Measurements from ENCODE around the gene EDA.
A peak's percentile ranks its signal among the peaks of the same experiment; 100 is the strongest.

Gene EDA

DNA sequence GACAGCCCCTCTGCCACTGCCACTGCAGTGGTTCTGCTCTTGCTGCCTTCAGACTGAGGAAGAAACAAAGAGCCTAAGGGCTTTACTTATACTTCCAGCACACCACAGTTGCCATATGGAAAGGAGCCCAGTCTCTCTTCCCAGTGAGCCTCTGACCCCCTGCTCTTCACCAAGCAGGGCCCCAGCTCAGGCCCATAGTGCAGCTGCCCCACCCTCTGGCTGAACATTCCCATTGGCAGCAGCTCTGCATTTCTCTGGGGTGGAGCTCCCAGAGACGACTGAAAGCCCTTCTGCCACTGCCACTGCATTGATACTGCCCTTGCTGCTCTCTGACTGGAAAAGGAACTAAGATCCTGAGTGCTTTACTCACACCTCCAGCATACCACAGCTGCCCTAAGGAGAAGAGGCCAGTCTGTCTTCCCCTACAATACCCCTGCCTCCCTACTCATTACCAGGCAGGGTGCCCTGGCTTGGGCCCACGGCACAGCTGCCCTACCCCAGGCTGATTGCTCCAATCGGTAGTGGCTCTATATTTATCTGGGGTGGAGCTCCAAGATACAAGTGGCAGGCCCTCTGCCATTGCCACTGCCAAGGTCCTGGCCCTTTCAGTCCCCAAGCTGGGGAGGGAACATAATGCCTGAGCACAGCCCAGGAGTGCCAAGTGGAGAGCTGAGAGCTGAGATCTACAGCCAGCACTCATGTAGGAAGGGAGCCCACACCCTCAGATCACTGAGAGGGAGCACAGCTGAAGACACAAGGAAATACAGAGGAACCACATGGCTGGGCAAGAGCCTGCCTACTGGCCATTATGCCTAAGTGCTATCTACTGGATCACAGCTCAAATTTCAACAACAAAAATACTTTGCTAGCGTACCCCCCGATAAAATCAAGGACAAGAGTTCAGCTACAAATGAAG is 397.8 kb downstream of the EDA start:
- no peak for FAIRE-seq
- no peak for DNase-seq (ENCODE audit: extremely low spot score, insufficient read length, low read depth)

- no peak for FAIRE-seq
- DNase-seq (ENCODE audit: extremely low spot score, insufficient read length, low read depth): no peak
These were observed 400.6 kb downstream of the EDA start for GRCh38 chrX:70016513-70016912.

- DNase-seq (ENCODE audit: extremely low spot score, insufficient read length, low read depth): no peak
- FAIRE-seq: no peak
These were observed 406.7 kb downstream of the EDA start for GRCh38 chrX:70022616-70023015.

- DNase-seq (ENCODE audit: extremely low spot score, insufficient read length, low read depth) (no peak), FAIRE-seq (no peak)
These were observed 409.6 kb downstream of the EDA start for GRCh38 chrX:70025464-70025863.

DNA sequence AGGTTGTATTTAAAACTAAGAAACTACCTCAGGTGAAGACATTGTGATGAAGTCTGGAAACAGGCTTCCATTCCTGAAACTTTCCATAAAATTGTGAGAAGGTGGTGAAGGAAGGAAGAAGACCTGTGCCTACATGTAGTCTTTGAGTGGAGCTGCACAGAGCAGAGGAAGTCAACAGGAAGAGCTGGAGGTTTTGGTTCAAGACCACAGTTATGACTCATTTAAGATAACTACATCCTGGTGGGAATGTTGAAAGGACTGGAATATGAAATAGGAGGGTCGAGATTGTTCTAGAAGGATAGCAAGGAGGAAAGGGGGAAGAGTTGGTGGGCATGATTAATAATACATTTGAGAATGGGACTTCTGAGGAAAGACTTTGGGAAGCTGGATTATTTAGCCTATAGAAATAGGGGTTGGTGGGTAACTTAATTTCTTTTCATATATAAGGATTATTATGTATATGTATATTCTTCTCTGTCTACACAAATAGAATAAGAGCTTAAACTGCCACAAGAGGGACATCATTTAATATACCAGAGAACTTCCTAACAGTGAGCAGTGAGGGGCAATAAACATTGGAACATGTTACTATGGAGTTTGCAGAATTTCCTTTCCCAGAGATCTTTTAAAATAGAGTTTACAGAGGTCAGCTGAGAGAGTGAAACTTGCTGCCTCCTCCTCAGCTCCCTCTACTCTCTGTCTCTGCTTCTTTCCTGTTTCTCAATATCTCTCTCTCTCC is 410.4 kb downstream of the EDA start:
- FAIRE-seq (no peak), DNase-seq (ENCODE audit: extremely low spot score, insufficient read length, low read depth) (no peak)

DNA sequence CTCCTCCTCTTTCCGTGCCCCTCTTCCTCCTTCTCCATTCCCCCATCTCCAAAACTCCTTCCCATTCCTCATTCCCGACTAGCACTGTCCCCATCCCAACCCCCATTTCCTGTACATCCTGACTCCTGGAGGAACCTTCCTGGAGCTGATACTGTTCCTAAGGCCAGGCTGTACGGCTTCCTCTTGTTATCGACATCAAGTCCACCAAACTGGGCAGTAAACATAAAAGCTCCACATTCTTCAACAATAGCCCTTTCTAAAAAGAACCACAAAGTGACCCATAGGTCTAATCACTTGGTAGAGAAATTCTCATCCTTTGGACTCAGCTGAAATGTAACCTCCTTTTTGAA is 410.9 kb downstream of the EDA start:
- DNase-seq (ENCODE audit: extremely low spot score, insufficient read length, low read depth): no peak
- FAIRE-seq: no peak

DNA sequence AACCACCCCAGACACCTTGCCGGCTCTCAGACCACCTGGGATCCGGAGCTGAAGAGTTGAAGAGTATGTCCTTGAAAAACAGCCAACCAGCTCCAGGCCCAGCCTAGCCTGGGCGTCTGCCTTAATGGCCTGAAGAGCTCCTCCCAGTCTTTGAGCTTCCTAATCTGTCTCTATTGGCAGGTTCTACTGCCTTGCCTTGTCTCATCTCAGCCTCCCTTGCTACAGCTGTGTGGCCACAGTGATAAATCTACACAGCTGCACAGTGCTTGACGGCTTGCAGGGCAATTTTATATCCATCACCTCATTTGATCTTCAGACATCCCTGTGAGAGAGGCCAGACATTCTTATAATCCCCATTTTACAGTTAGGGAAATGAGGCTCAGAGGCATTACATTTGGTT is 413.9 kb downstream of the EDA start:
- DNase-seq (ENCODE audit: extremely low spot score, insufficient read length, low read depth): no peak
- no peak for FAIRE-seq

GRCh38 chrX:70030301-70030767 is 414.4 kb downstream of the EDA start:
- FAIRE-seq: peak; percentile 87
- peak; percentile 22 for DNase-seq (ENCODE audit: extremely low spot score, insufficient read length, low read depth)

- FAIRE-seq (no peak), DNase-seq (ENCODE audit: extremely low spot score, insufficient read length, low read depth) (no peak)
These were observed 416.9 kb downstream of the EDA start for GRCh38 chrX:70032792-70033191.

GRCh38 chrX:70033348-70034051 is 417.6 kb downstream of the EDA start:
- FAIRE-seq: peak; percentile 64
- DNase-seq (ENCODE audit: extremely low spot score, insufficient read length, low read depth): no peak

GRCh38 chrX:70034646-70035045 is 418.7 kb downstream of the EDA start:
- no peak for DNase-seq (ENCODE audit: extremely low spot score, insufficient read length, low read depth)
- FAIRE-seq: peak; percentile 46

- DNase-seq (ENCODE audit: extremely low spot score, insufficient read length, low read depth) (no peak), FAIRE-seq (no peak)
These were observed 422.6 kb downstream of the EDA start for GRCh38 chrX:70038515-70038914.

DNA sequence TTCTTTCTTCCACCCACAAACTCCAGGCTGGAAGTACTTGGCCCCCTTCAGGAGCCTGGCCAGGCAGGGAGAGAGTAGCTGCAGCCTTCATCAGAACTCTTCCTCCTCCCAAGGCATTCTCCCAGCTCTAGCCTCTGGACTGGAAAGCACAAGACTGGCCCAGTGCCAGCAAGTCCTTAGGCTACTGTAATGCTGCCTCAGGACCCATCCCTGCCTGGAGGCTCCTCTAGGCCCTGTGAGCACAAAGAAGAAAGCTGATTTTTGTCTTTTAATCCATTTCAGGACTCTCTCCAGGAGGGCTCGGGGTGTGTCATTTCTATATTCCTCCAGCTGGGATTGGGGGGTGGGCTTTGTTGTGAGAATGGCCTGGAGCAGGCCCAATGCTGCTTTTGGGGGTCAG is 423.0 kb downstream of the EDA start:
- no peak for FAIRE-seq
- DNase-seq (ENCODE audit: extremely low spot score, insufficient read length, low read depth): no peak

DNA sequence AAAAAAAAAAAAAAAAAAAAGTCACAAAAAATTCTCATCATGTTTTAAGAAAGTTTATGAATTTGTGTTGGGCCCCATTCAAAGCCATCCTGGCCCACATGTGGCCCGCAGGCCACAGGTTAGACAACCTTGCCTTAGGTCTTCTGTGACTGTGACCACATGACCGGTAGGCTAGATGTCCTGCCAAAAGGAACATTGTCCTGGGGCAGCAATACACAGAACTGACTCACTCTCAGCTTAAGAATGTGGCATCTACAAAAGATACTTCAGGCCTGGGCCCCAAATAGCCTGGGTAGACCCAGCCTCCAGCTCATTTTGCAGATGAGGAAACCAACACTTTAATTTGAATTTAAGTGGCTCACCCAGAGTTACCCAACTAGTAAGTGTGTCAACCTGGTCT is 423.8 kb downstream of the EDA start:
- DNase-seq (ENCODE audit: extremely low spot score, insufficient read length, low read depth) (no peak), FAIRE-seq (no peak)

GRCh38 chrX:70041993-70042392 is 426.1 kb downstream of the EDA start:
- no peak for DNase-seq (ENCODE audit: extremely low spot score, insufficient read length, low read depth)
- no peak for FAIRE-seq

GRCh38 chrX:70042399-70043371 is 426.8 kb downstream of the EDA start:
- DNase-seq (ENCODE audit: extremely low spot score, insufficient read length, low read depth) (no peak), FAIRE-seq (no peak)

DNA sequence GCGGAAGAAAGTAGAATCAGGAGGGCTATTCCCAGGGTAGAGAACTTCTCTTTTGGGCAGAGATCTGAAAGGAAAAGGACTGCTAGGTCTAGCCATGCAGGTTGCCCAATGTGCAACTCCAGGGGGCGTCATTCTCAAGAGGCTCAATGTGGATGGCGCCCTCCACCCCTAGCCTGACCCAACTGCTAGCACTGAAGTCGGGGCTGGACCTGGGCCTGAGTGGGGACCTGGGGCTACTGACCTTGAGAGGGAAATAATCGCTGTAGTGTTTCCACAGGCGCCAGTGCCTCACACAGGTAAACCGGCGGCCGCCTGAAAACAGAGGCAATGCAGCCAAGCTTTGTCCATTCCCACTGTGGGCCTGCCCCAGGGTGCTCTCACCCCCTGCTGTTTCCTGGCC is 427.8 kb downstream of the EDA start:
- DNase-seq (ENCODE audit: extremely low spot score, insufficient read length, low read depth): no peak
- no peak for FAIRE-seq

GRCh38 chrX:70044541-70045245 is 428.8 kb downstream of the EDA start:
- DNase-seq (ENCODE audit: extremely low spot score, insufficient read length, low read depth) (no peak), FAIRE-seq (no peak)

DNA sequence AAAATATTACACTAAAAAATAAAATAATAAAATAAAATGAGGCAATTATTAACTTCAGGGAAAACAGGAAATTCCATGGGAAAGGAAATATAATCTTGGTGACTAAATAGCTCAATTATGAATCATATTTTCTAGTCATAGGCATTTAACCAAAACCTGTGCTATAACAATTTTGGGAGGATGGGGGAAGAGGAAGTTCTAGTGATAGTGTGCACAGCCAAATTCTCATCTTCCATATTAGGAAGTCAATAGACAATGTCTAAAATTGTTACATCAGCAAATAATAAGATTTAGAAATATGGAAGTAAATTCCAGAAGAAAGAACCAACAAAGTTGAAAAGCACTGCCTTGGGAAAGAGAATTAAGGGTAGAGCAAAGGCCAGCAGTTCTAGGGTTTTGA is 431.1 kb downstream of the EDA start:
- FAIRE-seq: no peak

More for the DNA sequence above, 431.1 kb downstream of the EDA start:
- no peak for DNase-seq (ENCODE audit: extremely low spot score, insufficient read length, low read depth)

Measured in GM18507 (cell line).